ENCODE measurements around the gene COX6B2.

COX6B2 gene

DNA sequence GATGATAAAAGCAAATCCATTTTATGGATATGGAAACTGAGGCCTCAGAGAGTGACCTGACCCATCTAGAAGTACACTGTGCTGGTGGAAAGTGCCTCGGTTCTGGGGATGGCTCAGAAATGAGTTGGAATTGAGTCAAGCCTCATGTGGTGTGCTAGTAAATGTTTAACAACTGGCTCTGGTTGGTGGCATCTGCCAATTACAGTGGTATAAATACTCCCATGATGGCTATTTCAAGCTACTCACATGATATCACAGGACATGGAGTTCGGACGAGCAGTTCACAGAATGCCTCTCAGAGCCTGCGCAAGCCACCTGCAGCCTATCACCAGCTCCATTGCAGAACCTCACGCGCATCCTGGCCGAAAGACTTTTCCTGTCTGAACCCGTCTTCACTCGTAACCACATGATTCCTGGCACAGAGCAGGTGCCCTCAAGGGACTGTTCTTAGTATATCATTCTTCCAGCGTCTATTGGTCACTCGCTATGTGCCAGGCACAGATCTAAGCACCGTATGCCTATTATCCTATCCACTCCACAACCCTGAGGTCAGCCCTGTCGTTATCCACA, 38.5 kb downstream of the COX6B2 start:
- DNase-seq: no peak

DNA sequence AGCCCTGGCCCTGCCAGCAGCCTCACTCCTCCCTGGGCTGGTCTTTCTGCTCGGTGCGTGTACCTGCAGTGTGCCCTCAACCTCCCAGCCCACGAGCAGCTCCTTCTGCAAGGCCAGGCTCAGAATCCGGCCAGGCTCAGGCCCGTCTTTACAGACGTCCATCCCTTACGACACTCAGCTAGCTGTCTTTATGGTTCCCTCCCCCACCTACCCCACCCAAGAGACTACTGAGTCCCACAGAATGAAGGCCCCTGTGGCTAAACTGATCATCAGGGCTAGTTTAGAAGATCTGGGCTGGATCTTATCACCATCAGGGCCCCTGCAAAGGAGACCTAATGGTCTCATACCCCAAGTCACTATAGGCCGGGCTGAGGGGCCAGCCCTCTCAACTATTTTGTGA, 40.1 kb downstream of the COX6B2 start:
- no peak for DNase-seq

DNA sequence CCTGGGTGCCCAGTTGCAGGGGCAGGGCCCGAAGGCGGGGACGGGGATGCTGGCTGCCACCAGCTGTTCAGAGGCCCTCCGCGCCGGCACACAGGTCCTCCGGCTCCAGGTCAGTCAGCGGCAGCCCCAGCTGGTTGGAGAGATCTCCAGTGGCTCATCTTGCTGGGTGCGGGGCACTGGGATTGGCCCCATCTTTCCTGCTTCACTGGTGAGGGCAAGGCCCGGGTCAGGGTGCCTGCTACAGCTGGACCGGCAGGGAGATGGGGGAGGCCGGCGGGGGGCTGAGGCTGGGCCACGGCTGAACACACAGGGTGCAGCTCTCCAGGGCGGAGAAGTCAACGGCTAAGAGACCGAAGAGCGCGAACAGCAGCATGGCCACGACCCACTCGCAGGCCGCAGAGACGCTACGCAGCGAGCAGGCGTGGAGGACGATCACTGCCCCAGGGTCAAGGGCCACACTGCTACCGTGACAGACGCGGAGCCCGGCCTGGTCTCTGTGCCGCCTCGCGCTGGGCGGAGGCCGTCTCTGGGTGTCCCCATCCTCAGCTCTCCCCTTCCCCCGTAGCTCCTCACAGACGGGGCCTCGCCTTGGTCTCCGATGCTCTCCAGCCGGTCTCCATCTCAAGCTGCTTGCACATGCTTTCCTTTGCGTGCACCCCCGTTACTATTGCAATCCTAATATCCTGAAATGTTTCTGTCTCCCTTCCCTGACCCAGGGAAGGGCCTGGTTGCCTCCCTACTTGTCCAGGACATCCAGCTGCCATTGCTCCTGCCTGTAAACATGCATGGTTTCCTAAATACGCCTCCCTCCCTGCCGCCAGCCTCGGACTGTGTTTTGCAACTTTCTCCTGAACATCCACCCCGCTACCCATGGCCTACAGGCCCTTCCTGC, 41.7 kb downstream of the COX6B2 start:
- no peak for DNase-seq

DNA sequence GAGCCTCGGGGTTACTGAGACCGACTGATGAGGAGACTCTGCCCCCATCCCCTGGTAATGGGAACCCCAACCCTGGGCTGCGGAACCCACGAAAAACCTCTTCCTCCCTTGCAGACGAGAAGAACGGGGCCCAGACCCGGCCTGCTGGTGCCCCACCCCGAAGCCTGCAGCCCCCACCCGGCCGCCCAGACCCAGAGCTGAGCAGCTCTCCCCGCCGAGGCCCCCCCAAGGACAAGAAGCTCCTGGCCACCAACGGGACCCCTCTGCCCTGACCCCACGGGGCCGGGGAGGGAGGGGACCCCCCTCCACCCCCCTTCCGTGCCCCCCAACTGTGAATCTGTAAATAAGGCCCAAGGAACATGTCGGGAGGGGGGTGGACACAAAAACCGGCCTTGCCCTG, 42.7 kb downstream of the COX6B2 start:
- DNase-seq: no peak

DNA sequence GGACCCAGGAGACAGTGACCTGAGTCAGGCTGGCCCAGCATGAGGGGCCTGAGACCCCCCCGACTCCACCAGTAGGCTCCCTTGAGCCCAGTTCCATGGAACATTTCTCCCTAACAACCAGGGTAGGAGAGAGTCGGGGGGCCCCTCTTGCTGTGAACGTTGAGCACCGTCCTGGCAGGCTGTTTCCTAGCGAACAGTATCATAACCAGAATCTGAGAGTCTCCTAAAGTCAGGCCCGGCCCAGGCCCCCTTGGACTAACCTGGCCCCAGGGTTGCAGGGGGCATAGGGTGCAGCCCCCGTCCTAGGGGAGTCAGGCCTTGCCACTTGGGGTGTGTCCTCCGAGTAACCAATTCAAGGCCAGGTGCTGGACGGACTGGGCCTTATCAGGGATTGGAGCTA, 43.1 kb downstream of the COX6B2 start:
- no peak for DNase-seq

DNA sequence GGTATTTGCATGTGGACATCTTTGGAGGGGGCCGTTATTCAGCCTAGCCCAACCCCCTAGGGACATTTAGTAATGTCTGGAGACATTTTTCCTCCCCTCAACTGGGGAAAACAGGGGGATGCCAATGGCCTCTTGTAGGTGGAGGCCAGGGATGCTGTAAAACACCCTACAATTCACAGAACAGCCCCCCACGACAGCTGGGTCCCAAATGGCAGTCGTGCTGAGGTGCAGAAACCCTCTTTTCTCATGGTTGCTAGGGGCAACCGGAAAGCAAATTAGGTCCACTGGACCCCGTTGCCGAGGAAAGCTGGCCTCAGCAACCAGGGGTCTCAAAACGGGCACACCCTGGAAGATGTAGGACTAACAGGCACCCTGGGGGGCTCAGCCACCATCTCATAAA, 44.0 kb downstream of the COX6B2 start:
- no peak for DNase-seq

DNA sequence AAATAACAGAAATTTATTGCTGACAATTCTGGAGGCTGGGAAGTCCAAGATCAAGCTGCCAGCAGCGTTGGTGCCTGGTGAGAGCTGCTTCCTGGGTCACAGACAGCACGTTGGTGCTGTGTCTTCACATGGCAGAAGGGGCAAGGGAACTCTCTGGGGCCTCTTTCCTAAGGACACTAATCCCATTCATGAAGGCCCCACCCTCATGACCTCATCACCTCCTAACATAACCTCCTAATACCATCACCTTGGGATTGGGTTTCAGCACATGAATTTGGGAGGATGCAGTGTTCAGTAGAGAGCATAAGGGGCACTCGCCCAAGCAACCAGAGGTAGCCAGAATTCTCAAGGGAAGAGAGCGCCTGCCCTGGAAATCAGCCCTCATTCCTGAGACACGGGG, 45.1 kb downstream of the COX6B2 start:
- no peak for DNase-seq

DNA sequence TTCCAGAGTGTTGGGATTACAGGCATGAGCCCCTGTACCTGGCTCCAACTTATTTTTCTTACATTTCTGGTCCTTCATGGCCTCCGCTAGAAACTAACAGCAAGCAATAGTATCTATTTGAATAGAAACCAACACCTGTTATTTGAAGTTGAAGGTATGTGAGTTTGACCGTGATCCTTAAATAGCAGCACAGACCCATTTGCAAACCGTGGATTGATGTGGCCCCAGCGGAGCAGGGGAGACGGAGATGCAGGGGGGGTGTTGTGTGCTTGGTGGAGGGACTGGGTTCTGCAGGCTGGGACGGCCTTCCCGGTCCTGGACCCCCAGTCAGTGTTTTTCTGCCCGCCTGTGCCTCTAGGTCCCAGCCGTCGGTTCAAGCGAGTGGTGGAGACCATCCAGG, 46.2 kb downstream of the COX6B2 start:
- DNase-seq: no peak

DNA sequence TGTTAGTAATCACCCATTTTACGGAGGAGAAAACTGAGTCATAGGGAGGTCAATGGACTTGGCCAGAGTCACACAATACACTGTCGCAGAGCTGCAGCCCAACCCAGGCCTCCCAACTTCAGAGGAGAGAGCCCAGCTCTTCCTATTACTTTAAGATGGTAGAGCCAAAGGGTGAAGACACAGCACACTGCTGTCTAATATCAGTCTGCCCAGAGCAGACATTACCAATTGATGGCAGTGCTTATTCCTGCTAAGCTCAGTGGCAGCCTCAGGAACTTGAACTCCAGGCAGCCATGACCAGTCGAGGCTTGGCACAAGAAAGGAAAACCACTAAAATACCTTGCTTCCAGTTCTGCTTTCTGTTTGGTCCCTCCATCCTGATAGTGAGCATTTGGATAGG, 47.8 kb downstream of the COX6B2 start:
- no peak for DNase-seq

DNA sequence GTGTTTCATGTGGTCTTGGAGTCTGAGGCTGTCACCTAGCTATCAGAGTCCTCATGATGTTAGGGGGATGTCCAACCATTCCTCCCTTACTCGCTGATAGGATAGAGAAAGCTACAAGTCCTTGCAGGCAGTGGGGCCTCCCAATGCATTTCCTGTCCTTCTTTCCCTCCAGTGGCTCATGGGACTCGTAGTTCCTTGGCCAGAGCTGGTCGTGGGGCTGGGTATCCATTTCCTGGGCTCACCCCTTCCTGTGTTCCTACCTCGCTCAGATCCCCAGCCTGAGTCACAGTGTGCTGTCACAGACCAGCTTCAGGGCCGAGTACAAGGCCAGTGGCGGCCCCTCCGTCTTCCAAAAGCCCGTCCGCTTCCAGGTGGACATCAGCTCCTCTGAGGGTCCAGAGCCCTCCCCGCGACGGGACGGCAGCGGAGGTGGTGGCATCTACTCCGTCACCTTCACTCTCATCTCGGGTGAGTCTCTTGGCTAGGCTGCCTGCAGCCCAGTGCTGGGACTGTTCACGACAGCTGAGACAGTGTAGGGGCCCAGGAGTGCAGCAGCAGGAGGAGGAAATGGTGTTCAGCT, 48.4 kb downstream of the COX6B2 start:
- no peak for DNase-seq

DNA sequence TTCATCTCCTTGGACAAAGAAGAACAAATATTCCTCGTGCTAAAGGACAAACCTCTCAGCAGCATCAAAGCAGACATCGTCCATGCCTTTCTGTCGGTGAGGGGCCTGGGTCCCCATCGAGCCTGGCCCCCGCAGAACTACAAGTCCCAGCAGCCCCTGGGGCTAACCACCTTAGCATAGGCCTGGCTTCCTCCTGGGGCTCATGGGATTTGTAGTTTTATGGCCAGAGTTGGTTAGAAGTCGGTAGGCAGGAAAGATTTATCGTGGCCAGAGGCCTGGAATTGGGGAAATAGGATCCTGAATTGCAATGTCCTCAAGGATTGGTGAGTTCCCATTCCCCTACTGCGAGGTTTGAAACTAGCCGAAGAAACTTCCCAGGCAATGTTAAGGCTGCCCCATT, 49.0 kb downstream of the COX6B2 start:
- DNase-seq: peak in 2 of 56 donors; percentile 8 to 16

DNA sequence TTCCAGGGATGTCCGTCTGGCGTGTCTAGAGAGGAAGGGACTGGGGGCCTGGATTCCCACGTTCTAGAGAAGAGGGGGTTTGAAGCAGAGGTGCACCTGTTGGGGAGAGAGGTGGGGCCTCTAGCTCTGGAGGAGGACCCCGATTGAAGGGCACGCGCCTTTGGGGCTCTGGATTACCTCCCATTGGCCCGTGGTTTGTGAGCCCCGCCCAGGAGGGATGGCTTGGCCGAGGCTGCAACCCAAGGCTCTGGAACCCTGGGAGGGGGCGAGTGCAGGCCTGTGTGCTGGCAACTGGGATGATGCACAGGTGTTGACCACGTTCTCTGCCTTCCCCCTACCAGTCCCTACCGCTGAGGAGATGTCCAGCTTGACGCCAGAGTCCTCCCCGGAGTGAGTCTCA, 49.5 kb downstream of the COX6B2 start:
- DNase-seq: no peak

DNA sequence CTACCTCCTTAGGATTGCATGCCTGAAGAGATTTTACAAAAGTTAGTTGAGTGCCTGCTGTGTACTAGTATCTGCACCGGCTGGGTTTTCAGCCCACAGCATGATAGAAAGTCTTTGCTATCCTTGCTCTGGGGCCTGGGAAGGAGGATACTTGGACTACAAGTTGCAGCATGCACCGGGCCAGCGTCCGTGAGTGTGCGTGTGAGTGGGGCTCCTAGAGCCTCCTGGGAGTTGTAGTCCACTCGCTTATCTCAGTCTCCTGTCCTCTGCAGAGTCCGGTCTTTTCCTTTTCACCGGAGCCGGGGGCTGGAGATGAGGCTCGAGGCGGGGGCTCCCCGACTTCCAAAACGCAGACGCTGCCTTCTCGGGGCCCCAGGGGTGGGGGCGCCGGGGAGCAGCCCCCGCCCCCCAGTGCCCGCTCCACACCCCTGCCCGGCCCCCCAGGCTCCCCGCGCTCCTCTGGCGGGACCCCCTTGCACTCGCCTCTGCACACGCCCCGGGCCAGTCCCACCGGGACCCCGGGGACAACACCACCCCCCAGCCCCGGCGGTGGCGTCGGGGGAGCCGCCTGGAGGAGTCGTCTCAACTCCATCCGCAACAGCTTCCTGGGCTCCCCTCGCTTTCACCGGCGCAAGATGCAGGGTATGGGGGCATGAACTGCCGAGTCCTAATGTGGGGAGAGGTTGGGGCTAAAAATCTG, 50.1 kb downstream of the COX6B2 start:
- DNase-seq: no peak

DNA sequence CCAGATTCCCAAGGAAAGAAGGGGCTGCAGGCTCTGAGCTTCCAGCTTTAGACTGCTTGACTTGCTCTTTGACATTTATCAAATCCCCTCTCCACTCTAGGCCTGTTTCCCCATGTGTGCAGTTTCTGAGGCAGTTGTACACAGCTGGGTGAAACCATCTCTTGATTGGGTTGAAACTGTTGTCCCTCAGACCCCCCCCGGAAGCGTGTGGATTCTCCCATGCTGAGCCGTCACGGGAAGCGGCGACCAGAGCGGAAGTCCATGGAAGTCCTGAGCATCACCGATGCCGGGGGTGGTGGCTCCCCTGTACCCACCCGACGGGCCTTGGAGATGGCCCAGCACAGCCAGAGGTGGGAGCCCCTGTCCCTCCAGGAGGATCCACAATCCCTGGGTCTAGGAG, 51.0 kb downstream of the COX6B2 start:
- DNase-seq: no peak

DNA sequence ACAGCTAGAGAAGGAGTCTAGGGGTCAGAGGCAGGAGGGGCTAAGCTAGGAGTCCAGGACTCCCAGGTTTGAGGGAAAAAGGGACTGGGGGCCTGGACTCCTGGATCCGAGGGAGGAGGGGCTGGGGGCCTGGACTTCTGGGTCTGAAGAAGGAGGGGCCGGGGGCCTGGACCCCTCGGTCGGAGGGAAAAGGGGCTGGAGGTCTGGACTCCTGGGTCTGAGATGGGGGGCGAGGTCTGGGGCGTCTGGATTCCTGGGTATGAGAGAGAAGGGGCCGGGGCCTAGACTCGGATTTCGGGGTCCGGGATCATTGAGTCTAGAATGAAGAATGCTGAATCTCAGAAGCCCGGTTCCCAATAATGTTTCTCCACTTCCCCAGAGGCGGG, 52.2 kb downstream of the COX6B2 start:
- no peak for DNase-seq

DNA sequence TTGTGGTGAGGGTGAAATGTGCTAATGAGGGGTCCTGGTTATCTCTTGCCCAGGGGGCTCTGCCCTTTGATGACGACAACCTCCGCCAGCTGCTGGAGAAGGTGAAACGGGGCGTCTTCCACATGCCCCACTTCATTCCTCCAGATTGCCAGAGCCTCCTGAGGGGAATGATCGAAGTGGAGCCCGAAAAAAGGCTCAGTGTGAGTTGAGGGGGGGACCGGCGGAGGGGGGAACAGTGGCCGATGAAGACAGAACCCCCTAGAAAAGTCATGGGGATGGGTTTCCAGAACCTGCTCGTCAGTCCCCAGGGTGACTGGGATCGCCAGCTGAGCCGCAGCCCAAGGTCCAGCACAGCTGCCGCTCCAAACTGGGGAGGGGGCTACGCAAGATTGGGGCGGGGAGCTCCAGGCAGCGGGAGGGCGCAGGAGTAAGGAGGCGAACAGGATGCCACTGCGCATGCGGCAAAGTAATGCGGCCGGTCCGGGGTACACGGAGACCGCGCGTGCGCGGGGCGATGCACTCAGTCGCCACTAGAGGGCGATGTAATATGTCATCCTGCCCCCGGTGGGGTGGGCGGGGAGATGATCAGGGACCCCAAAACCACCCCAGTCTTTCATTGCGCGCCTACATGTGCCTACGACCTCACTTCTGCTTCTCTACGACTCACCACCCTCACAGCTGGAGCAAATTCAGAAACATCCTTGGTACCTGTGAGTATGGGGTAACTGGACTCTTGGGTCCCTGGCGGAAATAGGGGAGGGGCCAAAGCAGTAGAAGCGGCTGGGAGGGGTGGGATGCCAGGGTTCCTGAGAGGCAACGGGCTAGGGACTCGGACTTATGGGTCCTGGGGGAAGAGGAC, 52.8 kb downstream of the COX6B2 start:
- peak in 54 of 56 donors; percentile 36 to 91 (median 74) for DNase-seq

DNA sequence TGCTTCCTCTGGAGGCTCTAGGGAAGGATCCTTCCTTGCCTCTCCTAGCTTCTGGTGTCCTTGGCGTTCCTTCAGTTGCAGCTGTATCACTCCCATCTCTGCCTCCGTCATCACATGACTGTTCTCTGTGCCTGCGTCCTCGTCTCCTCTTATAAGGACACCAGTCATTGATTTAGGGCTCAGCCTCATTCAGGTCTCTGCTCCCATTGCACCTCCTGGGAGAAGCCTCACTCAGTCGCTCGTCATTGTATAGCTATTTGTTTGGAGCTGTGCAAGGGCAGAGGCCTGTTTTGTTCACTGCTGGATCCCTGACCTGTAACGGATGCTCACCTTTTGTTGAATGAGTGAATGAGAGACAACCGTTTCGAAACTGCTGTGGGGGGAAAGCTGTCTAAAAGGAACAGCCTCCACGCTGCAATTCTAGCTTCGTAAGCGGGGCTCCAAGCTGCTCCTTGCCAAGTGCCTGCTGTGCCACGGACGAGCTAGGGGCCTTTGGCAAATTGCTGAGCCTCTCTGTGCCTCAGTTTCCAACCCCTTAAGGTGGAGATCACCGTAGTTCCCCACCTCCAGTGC, 53.5 kb downstream of the COX6B2 start:
- DNase-seq: peak in 25 of 56 donors; percentile 6 to 58 (median 30)

DNA sequence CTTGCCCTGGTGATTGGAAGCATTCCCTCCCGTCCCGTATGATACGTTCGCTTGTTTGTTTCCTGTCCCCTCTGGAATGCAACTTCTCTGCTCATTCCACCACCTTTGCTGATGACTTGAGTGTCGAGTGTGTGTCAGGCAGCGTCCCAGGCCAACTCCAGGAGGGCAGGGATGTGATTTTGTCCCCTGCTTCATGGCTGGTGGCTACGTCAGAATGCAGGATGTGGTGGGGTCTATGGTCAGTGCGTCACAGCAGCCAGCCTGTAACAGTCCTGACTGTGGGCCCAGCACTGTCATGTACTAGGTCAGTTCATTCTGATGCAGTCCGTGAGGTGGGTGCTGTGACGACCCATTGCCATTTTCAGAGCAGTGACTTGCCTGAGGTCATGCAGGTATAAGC, 54.5 kb downstream of the COX6B2 start:
- DNase-seq: no peak
